ENCODE results near the gene DDAH1. TPM values are rescaled to one million over a fixed set of nuclear protein-coding genes. Genes with fewer than 3 reads are reported as not detected.

DDAH1 gene
- total RNA-seq, 1 experiment from 2014 or later: 65.9 TPM

DNA sequence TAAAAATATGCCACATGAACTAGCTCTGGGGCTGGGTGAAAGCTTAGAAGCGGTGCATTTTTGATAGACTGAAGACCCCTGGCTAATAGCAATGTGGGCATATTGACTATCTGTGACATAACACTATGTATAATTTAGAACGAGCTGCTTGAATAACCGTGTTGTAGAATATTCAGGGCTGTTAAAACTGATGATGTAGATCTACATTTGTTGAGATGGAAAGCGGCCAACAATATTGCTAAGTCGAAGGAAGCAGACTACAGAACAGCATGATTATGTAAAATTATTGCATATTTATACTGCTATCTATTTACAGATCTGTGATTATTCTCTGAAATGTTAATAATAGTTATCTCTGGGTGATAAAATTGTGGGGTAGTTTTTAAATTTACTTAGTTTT, 147.4 kb downstream of the DDAH1 start:
- no peak for DNase-seq
- H3K27me3 ChIP-seq (ENCODE audit: low read length): no peaks in the 10 kb centered on the region
- H3K4me2 ChIP-seq (ENCODE audit: low read length): no peak overlapping the region
- H4K20me1 ChIP-seq (ENCODE audit: low read length): no peaks in the 10 kb centered on the region
- H3K36me3 ChIP-seq (ENCODE audit: low read depth, low read length): peaks cover 12% of the 10 kb centered on the region; the same call in 1 of the 2 replicates
- H3K79me2 ChIP-seq (ENCODE audit: low read length): no peaks in the 10 kb centered on the region
- H2AFZ ChIP-seq (ENCODE audit: low read length): no peak overlapping the region
- H3K9me3 ChIP-seq (ENCODE audit: low read length): no peaks in the 10 kb centered on the region
- no TSS peak for BruUV-seq (replicated peaks)
- H3K4me3 ChIP-seq (ENCODE audit: low read length): no peak overlapping the region
- no peak overlapping the region for H3K9ac ChIP-seq (ENCODE audit: low read length)
- CTCF ChIA-PET: interaction anchor here (0.5 kb wide), 1 partner anchor 344 kb away, joined by 4 read pairs; no protein-coding TSS in a partner anchor
- no peaks in the 10 kb centered on the region for H3K9me2 ChIP-seq (replicated peaks; ENCODE audit: low read length)
- intact Hi-C loops (cut with micrococcal nuclease): no loop called here
- no peak for TF ChIP-seq EZH2 (IDR thresholded peaks at IDR 0.05; ENCODE audit: low read length, unreplicated experiment)
- TF ChIP-seq, protein P1, sequence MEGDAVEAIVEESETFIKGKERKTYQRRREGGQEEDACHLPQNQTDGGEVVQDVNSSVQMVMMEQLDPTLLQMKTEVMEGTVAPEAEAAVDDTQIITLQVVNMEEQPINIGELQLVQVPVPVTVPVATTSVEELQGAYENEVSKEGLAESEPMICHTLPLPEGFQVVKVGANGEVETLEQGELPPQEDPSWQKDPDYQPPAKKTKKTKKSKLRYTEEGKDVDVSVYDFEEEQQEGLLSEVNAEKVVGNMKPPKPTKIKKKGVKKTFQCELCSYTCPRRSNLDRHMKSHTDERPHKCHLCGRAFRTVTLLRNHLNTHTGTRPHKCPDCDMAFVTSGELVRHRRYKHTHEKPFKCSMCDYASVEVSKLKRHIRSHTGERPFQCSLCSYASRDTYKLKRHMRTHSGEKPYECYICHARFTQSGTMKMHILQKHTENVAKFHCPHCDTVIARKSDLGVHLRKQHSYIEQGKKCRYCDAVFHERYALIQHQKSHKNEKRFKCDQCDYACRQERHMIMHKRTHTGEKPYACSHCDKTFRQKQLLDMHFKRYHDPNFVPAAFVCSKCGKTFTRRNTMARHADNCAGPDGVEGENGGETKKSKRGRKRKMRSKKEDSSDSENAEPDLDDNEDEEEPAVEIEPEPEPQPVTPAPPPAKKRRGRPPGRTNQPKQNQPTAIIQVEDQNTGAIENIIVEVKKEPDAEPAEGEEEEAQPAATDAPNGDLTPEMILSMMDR (conservative IDR thresholded peaks at IDR 0.05; ENCODE audit: low read depth, low read length): no peak
- no peak for TF ChIP-seq EZH2phosphoT487 (IDR thresholded peaks at IDR 0.05; ENCODE audit: borderline replicate concordance, low read length)
- POLR2A ChIA-PET (ENCODE audit: unreplicated experiment): no interaction called here
- H3K4me1 ChIP-seq (ENCODE audit: insufficient read depth, low read length): peaks cover 66% of the 10 kb centered on the region
- no peak overlapping the region for H3K27ac ChIP-seq (ENCODE audit: low read length)
- ATAC-seq: no peak
- no peaks in the 10 kb centered on the region for H3F3A ChIP-seq (ENCODE audit: low read length, unreplicated experiment)

DNA sequence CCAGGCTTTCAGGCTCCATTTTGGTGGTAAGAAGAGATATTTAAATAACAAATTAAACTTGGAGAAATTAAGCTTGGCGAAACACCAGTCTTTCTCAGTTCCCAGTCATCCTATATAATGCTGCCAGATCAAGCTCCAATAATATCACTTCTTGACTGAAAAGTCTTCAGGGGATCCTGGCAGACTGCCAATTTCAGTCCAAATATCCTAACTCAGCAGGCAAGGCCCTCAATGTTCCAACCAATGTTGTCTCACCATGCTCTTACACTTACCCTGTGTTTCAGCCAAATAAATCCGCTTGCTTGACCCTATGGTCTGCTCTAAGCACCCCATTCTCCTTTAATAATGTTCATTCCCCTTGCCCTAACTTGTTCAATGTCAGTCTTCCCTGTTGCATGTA, 148.6 kb downstream of the DDAH1 start:
- DNase-seq: no peak
- peaks cover 12% of the 10 kb centered on the region; the same call in 1 of the 2 replicates for H3K36me3 ChIP-seq (ENCODE audit: low read depth, low read length)
- ChIA-PET POLR2A (ENCODE audit: unreplicated experiment) (no interaction called here), CTCF (no interaction called here)
- H3K9me3 ChIP-seq (ENCODE audit: low read length): no peaks in the 10 kb centered on the region
- no peak overlapping the region for H2AFZ ChIP-seq (ENCODE audit: low read length)
- no peaks in the 10 kb centered on the region for H3K79me2 ChIP-seq (ENCODE audit: low read length)
- H3K4me1 ChIP-seq (ENCODE audit: insufficient read depth, low read length): peaks cover 59% of the 10 kb centered on the region
- H3K4me2 ChIP-seq (ENCODE audit: low read length): no peak overlapping the region
- TF ChIP-seq EZH2phosphoT487 (IDR thresholded peaks at IDR 0.05; ENCODE audit: borderline replicate concordance, low read length) (no peak), EZH2 (IDR thresholded peaks at IDR 0.05; ENCODE audit: low read length, unreplicated experiment) (no peak)
- TF ChIP-seq, protein P1 (conservative IDR thresholded peaks at IDR 0.05; ENCODE audit: low read depth, low read length): no peak
- no peaks in the 10 kb centered on the region for H3K9me2 ChIP-seq (replicated peaks; ENCODE audit: low read length)
- intact Hi-C loops (cut with micrococcal nuclease): no loop called here
- no peak for ATAC-seq
- no peaks in the 10 kb centered on the region for H4K20me1 ChIP-seq (ENCODE audit: low read length)
- no TSS peak for BruUV-seq (replicated peaks)
- no peak overlapping the region for H3K27ac ChIP-seq (ENCODE audit: low read length)
- no peak overlapping the region for H3K4me3 ChIP-seq (ENCODE audit: low read length)
- no peak overlapping the region for H3K9ac ChIP-seq (ENCODE audit: low read length)
- no peaks in the 10 kb centered on the region for H3F3A ChIP-seq (ENCODE audit: low read length, unreplicated experiment)
- no peaks in the 10 kb centered on the region for H3K27me3 ChIP-seq (ENCODE audit: low read length)

DNA sequence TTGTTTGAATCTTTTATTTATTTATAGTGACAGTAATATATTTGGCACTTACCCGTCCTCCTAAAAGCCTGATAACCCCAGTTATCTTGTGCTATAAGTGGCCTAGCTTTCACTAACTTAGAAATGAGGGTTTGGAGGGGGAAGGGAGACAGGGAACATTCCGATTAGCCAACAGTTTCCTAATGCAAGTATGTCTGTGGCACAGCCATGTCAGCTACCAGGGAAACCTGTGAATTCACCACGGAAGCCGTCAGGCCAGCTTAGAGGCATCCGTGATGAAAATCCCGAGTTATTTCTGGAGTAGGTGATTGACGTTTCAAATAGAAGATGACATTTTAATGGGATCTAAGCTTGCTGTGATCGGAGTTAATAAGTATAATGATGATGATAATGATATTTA, 149.2 kb downstream of the DDAH1 start:
- Histone ChIP-seq H3K4me2 (ENCODE audit: low read length) (no peak overlapping the region), H3F3A (ENCODE audit: low read length, unreplicated experiment) (no peaks in the 10 kb centered on the region), H3K27ac (ENCODE audit: low read length) (no peak overlapping the region), H2AFZ (ENCODE audit: low read length) (no peak overlapping the region), H3K36me3 (ENCODE audit: low read depth, low read length) (peaks cover 12% of the 10 kb centered on the region; the same call in 1 of the 2 replicates), H3K79me2 (ENCODE audit: low read length) (no peaks in the 10 kb centered on the region), H3K27me3 (ENCODE audit: low read length) (no peaks in the 10 kb centered on the region), H3K4me3 (ENCODE audit: low read length) (no peak overlapping the region), H4K20me1 (ENCODE audit: low read length) (no peaks in the 10 kb centered on the region), H3K4me1 (ENCODE audit: insufficient read depth, low read length) (peaks cover 55% of the 10 kb centered on the region), H3K9ac (ENCODE audit: low read length) (no peak overlapping the region), H3K9me2 (replicated peaks; ENCODE audit: low read length) (no peaks in the 10 kb centered on the region), H3K9me3 (ENCODE audit: low read length) (no peaks in the 10 kb centered on the region)
- CTCF ChIA-PET: no interaction called here
- DNase-seq (no peak), ATAC-seq (no peak)
- TF ChIP-seq, protein P1 (conservative IDR thresholded peaks at IDR 0.05; ENCODE audit: low read depth, low read length): no peak
- TF ChIP-seq EZH2 (IDR thresholded peaks at IDR 0.05; ENCODE audit: low read length, unreplicated experiment) (no peak), EZH2phosphoT487 (IDR thresholded peaks at IDR 0.05; ENCODE audit: borderline replicate concordance, low read length) (no peak)
- BruUV-seq (replicated peaks): no TSS peak
- intact Hi-C loops (cut with micrococcal nuclease): loop anchor here (2.0 kb wide), 1 partner anchor 13 kb away; no protein-coding TSS in a partner anchor
- POLR2A ChIA-PET (ENCODE audit: unreplicated experiment): no interaction called here

All from PC-3 (cell line).